ENCODE measurements around the gene EVI5. TPM values are rescaled to one million over a fixed set of nuclear protein-coding genes. Genes with fewer than 3 reads are reported as not detected.

The EVI5 gene
- total RNA-seq, 2 experiments from 2014 or later = 13.6 to 13.8 TPM

DNA sequence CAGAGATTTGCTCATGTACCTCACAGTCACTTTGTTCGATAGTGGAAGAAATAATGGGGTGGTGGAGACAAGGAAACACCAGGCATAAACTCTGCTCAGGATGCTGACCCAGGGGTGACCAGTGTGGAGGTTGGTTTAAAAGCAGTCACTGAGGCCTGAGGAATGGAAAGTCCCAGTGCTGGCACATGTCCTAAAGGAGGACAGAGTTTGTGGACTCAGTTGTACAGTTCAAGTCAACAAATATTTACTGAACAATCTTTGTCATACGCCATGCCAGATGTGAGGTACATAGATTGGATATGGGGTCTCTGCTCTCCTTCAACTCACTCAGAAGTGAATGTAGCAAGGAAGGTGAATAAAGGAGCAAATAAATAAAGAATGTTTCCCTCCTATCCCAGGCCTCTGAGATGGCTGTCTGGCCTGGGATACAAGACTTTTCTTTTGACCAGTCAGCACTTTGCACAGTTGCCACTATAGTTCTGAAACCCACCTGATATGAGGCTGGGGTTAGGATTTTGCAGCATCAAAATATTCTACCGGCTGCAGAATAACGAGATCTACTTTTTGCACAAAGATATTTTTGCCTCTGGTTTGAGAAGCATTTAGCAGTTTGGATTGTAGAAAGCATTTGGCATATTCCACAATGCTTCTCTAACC, 290.3 kb downstream of the EVI5 start:
- no peak for DNase-seq
- Mint-ChIP-seq H3K9me3 (no peaks in the 10 kb centered on the region), H3K27ac (no peak overlapping the region), H3K4me3 (no peak overlapping the region), H3K4me1 (peaks cover 26% of the 10 kb centered on the region), H3K27me3 (no peaks in the 10 kb centered on the region), H3K36me3 (peaks cover 16% of the 10 kb centered on the region)

DNA sequence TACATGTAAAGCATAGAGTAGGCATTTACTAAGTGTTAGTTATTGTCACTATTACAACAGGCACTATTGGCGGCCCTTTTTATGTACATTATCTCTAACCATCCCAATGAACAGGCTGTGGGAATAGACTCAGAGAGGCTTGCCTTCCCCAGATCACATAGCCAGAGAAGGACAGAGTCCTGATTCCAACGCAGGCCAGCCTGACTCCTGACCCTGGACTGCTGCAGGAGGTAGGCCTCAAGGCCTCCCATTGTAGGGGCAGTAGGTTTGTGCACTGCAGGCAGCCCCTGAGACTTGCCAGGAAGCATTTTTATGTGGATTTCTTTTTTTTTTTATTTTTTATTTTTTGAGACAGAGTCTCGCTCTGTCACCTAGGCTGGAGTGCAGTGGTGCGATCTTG, 291.8 kb downstream of the EVI5 start:
- no peak overlapping the region for H3K27ac Mint-ChIP-seq
- peaks cover 23% of the 10 kb centered on the region for H3K36me3 Mint-ChIP-seq
- no peak for DNase-seq
- H3K4me1 Mint-ChIP-seq = peaks cover 35% of the 10 kb centered on the region
- no peak overlapping the region for H3K4me3 Mint-ChIP-seq
- H3K27me3 Mint-ChIP-seq = no peaks in the 10 kb centered on the region
- no peaks in the 10 kb centered on the region for H3K9me3 Mint-ChIP-seq

- H3K36me3 Mint-ChIP-seq = peaks cover 32% of the 10 kb centered on the region
Observed at GRCh38 chr1:92488832-92489231, 296.1 kb downstream of the EVI5 start.

DNA sequence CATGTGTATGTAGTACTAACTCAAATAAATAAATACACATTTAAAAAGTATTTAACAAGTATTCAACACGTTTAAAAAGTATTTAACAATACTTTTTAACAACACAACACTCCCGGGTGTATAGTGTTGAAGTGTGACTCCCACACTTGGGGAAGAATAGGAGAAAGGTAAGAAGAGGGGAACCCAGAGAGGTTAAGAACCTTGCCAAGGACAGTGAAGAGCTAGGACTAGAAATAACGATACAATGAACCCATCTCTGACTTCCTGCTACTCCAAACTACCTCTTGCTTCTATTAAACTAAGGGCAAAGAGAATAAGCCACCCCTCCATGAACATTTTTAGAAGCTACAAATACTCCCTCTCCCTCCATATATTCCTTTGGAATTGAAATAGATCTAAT, 296.5 kb downstream of the EVI5 start:
- H3K9me3 Mint-ChIP-seq = no peaks in the 10 kb centered on the region
- H3K4me1 Mint-ChIP-seq = peaks cover 15% of the 10 kb centered on the region
- H3K4me3 Mint-ChIP-seq = peak overlapping the region; percentile 81
- H3K36me3 Mint-ChIP-seq = peaks cover 34% of the 10 kb centered on the region
- no peak for DNase-seq
- peak overlapping the region; percentile 88 for H3K27ac Mint-ChIP-seq
- H3K27me3 Mint-ChIP-seq = peaks cover 6% of the 10 kb centered on the region

More at GRCh38 chr1:92488832-92489231, 296.1 kb downstream of the EVI5 start:
- peak overlapping the region; percentile 81 for H3K4me3 Mint-ChIP-seq
- DNase-seq = no peak
- no peaks in the 10 kb centered on the region for H3K9me3 Mint-ChIP-seq
- peaks cover 15% of the 10 kb centered on the region for H3K4me1 Mint-ChIP-seq
- peaks cover 5% of the 10 kb centered on the region for H3K27me3 Mint-ChIP-seq
- H3K27ac Mint-ChIP-seq = peak overlapping the region; percentile 88

DNA sequence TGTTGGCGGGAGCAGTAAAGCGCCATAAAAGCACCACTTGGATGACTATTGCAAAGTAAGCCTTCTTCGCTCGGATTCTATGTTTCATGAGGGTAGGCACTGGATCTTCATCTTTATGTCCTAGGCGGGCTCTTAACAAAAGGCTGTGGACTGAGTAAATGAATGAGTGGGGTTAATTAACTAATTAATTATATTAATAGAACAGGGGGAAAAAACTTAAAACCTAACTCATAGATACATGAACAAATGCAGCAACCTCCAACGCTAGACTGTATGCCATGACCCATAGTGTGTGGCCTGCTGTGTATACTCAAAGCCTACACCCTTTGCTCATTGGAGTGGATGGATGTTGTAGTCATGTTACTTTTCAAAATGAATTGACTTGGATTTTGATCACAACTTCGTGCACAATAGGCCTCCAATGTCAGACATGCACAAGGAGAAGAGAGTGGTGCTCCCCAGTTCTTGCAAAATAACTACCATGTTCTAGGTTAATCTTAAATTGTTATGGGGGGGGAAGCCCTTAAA, 297.8 kb downstream of the EVI5 start:
- no peaks in the 10 kb centered on the region for H3K9me3 Mint-ChIP-seq
- no peak for DNase-seq
- H3K36me3 Mint-ChIP-seq = peaks cover 39% of the 10 kb centered on the region
- H3K4me1 Mint-ChIP-seq = peaks cover 20% of the 10 kb centered on the region
- peaks cover 6% of the 10 kb centered on the region for H3K27me3 Mint-ChIP-seq
- H3K4me3 Mint-ChIP-seq = peak overlapping the region; percentile 81
- H3K27ac Mint-ChIP-seq = peak overlapping the region; percentile 88

DNA sequence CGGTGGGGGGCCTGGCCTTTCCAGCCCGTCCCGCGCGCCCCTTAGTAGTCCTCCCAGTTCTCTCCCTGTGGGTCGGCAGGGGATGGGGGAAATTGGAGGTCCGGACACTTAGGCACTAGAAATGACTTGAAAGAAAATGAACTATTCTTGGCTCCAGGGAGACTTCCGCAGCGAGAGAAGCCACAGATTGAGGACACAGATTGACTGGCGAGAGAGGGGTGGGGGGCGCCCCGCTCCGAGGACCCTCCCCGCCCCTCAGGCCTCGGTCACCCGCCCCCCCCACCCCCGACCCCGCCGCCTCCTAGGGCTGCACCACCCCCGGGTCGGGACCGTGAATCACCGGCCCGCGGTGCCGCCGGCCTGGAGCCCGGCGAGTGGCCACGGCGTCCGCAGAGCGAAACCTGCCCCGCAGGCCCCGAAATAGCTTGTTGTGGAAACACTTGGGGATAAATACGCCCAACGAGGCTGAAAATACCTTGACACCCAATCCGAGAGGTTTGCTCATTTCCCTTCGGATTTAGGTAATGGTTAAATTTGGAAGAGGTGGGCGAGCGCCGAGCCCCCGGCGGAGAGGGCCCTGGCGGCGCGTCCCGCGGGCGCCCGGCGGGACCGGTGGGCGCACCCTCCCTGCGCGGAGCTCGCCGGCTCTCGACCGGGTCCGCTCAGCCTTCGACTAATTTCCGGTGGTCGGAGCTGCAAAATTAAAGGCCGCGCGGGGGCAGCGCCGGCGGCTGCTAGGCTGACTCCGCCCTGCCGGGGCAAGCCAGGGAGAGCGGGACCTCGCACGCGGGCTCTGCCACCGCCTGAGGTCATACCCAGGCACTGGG, 298.4 kb downstream of the EVI5 start, which contains the start of gene GFI1:
Gene GFI1 (minus strand): TSS at position 675 of the 827 bp plus-strand sequence. CDS start 3,438 bp downstream, outside the sequence.
- Mint-ChIP-seq H3K9me3 (no peaks in the 10 kb centered on the region), H3K27ac (peak within 1 kb of the TSS; percentile 98), H3K4me3 (peak within 1 kb of the TSS; percentile 94), H3K36me3 (peaks cover 44% of the 10 kb centered on the region), H3K27me3 (peaks cover 6% of the 10 kb centered on the region), H3K4me1 (peaks cover 19% of the 10 kb centered on the region)
- DNase-seq = peak; percentile 88

DNA sequence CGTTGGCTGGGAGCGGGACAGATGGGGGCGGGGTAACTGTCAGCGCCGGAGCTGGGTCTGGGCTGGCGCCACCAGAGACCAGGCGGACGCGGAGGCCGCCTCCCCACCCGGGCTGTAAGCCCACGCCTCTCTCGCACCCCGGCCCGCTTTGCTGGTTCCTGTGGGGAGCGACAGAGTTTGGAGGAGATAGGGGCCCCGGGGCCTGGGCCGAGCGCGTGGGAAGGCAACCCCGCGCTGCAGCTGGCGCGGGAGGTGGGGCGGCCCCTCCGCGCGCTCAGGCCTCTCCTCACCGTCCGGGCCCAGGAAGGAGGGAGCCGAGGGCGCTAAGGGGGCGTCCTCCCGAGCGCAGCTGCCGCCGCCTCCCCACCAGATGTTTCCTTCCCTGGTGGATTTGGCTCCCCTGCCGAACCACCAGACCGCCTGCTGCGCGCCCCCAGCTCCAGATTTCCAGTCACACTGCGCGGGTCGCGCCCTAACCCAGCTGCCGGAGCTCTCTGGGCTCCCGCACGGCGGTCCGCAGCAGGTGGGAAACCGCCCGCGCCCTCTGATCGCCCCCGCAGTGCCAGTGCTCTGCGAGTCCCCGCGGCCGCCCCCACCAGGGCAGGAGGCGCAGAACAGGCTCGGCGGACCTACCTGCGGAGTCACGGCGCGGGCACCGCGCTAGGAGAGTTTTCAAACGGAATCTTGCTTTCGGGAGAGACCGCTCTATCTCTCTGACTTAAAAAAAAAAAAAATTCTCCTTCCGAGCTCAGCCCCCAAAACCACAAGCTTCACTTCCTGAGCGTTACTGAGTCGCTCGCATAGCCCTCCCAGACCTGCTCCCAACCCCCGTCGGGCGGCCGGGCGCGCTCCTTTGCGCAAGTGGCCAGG, 299.3 kb downstream of the EVI5 start:
- Mint-ChIP-seq H3K9me3 (no peaks in the 10 kb centered on the region), H3K4me1 (peaks cover 22% of the 10 kb centered on the region), H3K4me3 (peak overlapping the region; percentile 94), H3K27ac (peak overlapping the region; percentile 98), H3K36me3 (peaks cover 50% of the 10 kb centered on the region), H3K27me3 (peaks cover 6% of the 10 kb centered on the region)
- peak; percentile 96 for DNase-seq

- H3K36me3 Mint-ChIP-seq = peaks cover 54% of the 10 kb centered on the region
- peak; percentile 89 for DNase-seq
- H3K9me3 Mint-ChIP-seq = no peaks in the 10 kb centered on the region
- peak overlapping the region; percentile 97 for H3K27ac Mint-ChIP-seq
- peak overlapping the region; percentile 94 for H3K4me3 Mint-ChIP-seq
- H3K27me3 Mint-ChIP-seq = peaks cover 6% of the 10 kb centered on the region
- peaks cover 23% of the 10 kb centered on the region for H3K4me1 Mint-ChIP-seq
Observed at GRCh38 chr1:92484472-92485380, 300.2 kb downstream of the EVI5 start.

DNA sequence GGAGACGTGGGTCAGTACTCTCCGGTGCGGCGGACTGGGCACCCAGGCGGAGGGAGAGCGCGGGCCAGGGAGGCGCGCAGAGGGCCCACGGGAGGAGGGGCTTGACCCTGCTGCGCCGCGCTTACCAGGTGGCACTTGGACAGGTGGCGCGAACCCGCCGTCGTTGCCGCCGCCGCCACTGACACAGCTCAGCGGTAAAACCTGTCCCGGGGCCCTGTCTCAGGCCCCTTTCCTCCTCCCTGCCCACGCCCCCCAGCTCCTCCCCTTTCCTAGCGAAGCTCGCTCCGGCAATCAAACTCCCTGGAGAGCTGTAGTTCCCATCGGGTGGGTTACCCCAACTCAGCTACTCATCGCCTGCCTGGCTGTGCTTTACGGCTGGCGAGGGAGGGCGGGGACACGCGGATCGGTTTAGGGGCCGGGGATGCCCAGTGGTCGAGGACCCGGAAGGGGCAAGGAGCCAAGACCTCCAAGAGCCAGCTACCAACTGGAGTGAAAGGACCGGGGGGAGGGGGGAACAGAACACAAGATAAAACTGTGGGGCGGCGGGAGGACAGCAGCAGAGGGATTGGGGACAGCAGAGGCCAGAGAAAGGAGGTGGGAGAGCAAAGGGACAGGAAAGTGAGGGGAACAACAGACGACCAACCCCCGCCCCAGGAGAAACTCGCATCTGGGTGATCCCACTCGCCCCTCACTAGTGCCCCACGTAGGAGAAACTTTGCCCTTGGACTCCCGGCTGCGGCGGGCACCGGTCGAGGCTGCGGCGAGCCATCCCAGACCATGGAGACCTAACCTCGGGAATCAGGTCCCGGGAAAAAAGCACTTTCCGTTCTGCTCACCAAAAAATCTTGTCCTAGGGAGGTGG, 301.1 kb downstream of the EVI5 start:
- peaks cover 55% of the 10 kb centered on the region for H3K36me3 Mint-ChIP-seq
- peaks cover 26% of the 10 kb centered on the region for H3K4me1 Mint-ChIP-seq
- peak overlapping the region; percentile 94 for H3K4me3 Mint-ChIP-seq
- peaks cover 6% of the 10 kb centered on the region for H3K27me3 Mint-ChIP-seq
- no peaks in the 10 kb centered on the region for H3K9me3 Mint-ChIP-seq
- DNase-seq = peak; percentile 80
- H3K27ac Mint-ChIP-seq = peak overlapping the region; percentile 97

DNA sequence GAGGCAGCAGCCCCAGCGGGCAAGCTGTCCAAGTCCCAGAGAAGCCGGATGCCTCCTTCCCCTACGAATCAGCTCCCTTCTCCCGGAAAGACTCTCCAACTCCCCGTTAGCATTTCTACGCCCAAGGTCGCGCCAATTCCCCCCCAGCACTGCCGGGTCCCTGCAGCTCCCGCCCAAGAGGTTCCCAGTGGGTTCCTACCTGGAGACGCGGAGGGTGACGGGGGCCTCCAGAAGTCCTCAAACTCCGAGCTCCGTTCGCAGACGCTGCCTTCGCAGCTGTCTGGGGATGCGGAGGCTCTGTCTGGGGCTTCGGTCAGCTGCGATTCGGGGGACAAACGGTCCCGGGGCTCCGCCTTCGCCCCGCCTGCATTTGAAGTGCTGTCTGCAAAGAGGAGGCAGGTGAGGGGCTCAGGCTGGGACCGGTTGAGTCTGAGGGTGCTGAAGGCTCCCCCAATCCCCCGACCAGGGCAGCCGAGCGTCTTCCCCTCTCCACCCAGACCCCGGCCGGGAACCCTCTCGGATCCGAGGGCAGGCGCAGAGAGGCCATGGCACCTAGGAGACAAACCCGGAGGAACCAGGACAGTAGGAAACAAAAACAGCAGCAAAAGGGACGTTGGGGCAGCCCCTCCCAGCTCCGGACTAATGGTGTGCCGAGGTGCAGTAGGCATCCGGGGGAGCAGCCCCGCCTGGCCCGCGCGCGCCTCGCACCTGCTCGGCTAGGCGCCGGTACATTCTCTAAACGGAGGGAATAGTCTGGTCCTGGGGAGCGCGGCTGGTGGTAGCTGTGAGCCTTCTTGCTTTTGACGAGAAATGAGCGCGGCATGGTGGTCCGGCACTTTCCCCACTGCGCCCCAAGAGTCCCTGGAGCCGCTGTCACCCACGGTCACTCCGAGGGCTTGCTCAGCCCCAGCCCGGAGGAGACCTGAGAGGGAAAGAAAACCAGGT, 302.0 kb downstream of the EVI5 start:
- H3K27me3 Mint-ChIP-seq = peaks cover 6% of the 10 kb centered on the region
- peak overlapping the region; percentile 97 for H3K27ac Mint-ChIP-seq
- peak; percentile 40 for DNase-seq
- H3K4me3 Mint-ChIP-seq = peak overlapping the region; percentile 94
- no peaks in the 10 kb centered on the region for H3K9me3 Mint-ChIP-seq
- H3K36me3 Mint-ChIP-seq = peaks cover 60% of the 10 kb centered on the region
- H3K4me1 Mint-ChIP-seq = peaks cover 30% of the 10 kb centered on the region

GRCh38 chr1:92481971-92482664, 302.8 kb downstream of the EVI5 start:
- no peak for DNase-seq
- no peaks in the 10 kb centered on the region for H3K9me3 Mint-ChIP-seq
- H3K27me3 Mint-ChIP-seq = peaks cover 6% of the 10 kb centered on the region
- H3K4me3 Mint-ChIP-seq = peak overlapping the region; percentile 94
- H3K4me1 Mint-ChIP-seq = peaks cover 36% of the 10 kb centered on the region
- peaks cover 65% of the 10 kb centered on the region for H3K36me3 Mint-ChIP-seq
- H3K27ac Mint-ChIP-seq = peak overlapping the region; percentile 97

DNA sequence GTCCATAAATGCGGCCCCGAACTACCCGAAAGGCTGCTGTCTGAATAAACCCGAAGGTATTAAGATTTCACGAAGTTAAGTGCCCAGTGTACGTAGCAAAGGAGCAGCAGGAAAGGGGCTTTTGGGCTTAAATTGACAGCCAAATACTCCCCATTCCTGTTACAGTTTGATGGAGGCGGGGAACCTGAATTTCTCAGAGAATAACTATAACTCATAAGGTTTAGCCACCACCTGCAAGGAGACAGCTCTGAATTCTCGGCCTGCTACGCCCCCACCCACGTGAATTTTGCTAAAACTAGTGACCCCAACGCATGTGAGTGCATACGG, 303.3 kb downstream of the EVI5 start:
- peaks cover 6% of the 10 kb centered on the region for H3K27me3 Mint-ChIP-seq
- peaks cover 71% of the 10 kb centered on the region for H3K36me3 Mint-ChIP-seq
- peaks cover 41% of the 10 kb centered on the region for H3K4me1 Mint-ChIP-seq
- no peaks in the 10 kb centered on the region for H3K9me3 Mint-ChIP-seq
- H3K27ac Mint-ChIP-seq = peak overlapping the region; percentile 29
- H3K4me3 Mint-ChIP-seq = peak overlapping the region; percentile 94
- DNase-seq = no peak
